Esophagus muscularis mucosa (tissue), 4 donors: ENCODE measurements around the gene RAB3GAP2. TPM values are rescaled to one million over a fixed set of nuclear protein-coding genes. Genes with fewer than 3 reads are reported as not detected.

Source experiments
- DNase-seq: peaks from one replicate; pipeline ENCODE4 v3.0.0-alpha.2; 2017; ENCODE audit errors: extremely low spot score
- H3K27ac ChIP-seq, 4 donors: fragments of 200-600 bp; sonication (generic); replicated peaks in 1 of 4; 1 replicate in 3 of 4; 2 replicates in 1 of 4; pipeline ENCODE4 v1.5.1; 2016 to 2019; ENCODE audit warnings: mild to moderate bottlenecking in 1 of 4
- H3K27me3 ChIP-seq, 4 donors: fragments of 200-600 bp; sonication (generic); one replicate each; pipeline versions ENCODE4 v1.5.1 to v1.6.0; 2016 to 2019
- H3K36me3 ChIP-seq, 4 donors: fragments of 200-600 bp; sonication (generic); one replicate each; pipeline ENCODE4 v1.5.1; 2016 to 2019
- H3K4me1 ChIP-seq, 4 donors: fragments of 200-600 bp; sonication (generic); one replicate each; pipeline ENCODE4 v1.5.1; 2016 to 2019
- H3K4me3 ChIP-seq, 4 donors: fragments of 200-600 bp; sonication (generic); 1 replicate in 2 of 4; 2 replicates in 2 of 4; pipeline ENCODE4 v1.5.1; 2016 to 2019; ENCODE audit warnings: mild to moderate bottlenecking in 4 of 4, moderate library complexity in 1 of 4
- H3K9me3 ChIP-seq, 4 donors: fragments of 200-600 bp; sonication (generic); 1 replicate in 3 of 4; 2 replicates in 1 of 4; pipeline ENCODE4 v1.5.1; 2016 to 2019
- EP300 ChIP-seq: sonication (generic); formaldehyde crosslinking; IDR thresholded peaks from one replicate; pipeline ENCODE4 v1.6.1; 2017; ENCODE audit warnings: antibody characterized with exemption
- POLR2A ChIP-seq: fragments of 450-650 bp; IDR thresholded peaks from one replicate; pipeline ENCODE4 v1.6.1; 2017; ENCODE audit warnings: antibody characterized with exemption, moderate library complexity, mild to moderate bottlenecking, low read depth
- POLR2AphosphoS5 ChIP-seq, 2 donors: sonication (generic); formaldehyde crosslinking; IDR thresholded peaks; one replicate each; pipeline ENCODE4 v1.6.1; 2017; ENCODE audit warnings: antibody characterized with exemption in 2 of 2
- WGBS: methylation state at CpG from one replicate; pipeline ENCODE4 v1.1.5; 2018; 5-methylcytosine and 5-hydroxymethylcytosine counted together
- intact Hi-C: fragments of 100-400 bp; cut with DNase I; formaldehyde crosslinking; loops from one replicate; pipeline ENCODE4 v1.15.1; 2023
- total RNA-seq, 4 donors: library from RNA; depleted of rRNA; stranded (reverse); fragments of >200 nt; gene quantifications; one replicate each; pipeline versions ENCODE4 v1.1.0 to v1.2.1, GENCODE V29; 2016
- TF ChIP-seq, protein P1 (sequence below), 3 experiments: fragments of 200-600 bp in 2 of 3; fragments of 450-650 bp in 1 of 3; sonication (generic) in 2 of 3; IDR thresholded peaks; one replicate each; pipeline ENCODE4 v1.5.1; 2017 to 2019; ENCODE audit warnings: antibody characterized with exemption in 3 of 3, mild to moderate bottlenecking in 2 of 3, moderate library complexity in 1 of 3

The RAB3GAP2 gene
- total RNA-seq, 4 donors from 2014 or later = 19.8 to 23.0 (median 21.2) TPM

DNA sequence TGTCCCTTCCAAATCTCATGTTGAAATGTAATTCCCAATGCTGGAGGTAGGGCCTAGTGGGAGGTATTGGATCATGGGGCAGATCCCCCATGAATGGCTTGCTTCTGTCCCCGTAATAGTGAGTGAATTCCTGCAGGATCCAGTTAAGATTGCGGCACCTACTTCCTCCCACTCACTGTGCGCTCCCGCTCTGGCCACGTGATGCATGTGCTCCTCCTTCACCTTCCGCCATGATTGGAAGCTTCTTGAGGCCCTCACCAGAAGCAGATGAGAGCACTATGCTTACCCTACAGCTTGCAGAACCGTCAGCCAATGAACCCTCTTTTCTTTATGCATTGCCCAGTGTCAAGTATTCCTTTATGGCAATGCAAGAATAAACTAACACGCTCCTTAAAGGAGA, 14.9 kb upstream of the RAB3GAP2 start:
- Histone ChIP-seq H3K4me1 (no peaks in the 10 kb centered on the region), H3K36me3 (no peaks in the 10 kb centered on the region), H3K27ac (no peak overlapping the region), H3K4me3 (no peak overlapping the region), H3K9me3 (no peaks in the 10 kb centered on the region), H3K27me3 (no peaks in the 10 kb centered on the region)
- TF ChIP-seq, protein P1, sequence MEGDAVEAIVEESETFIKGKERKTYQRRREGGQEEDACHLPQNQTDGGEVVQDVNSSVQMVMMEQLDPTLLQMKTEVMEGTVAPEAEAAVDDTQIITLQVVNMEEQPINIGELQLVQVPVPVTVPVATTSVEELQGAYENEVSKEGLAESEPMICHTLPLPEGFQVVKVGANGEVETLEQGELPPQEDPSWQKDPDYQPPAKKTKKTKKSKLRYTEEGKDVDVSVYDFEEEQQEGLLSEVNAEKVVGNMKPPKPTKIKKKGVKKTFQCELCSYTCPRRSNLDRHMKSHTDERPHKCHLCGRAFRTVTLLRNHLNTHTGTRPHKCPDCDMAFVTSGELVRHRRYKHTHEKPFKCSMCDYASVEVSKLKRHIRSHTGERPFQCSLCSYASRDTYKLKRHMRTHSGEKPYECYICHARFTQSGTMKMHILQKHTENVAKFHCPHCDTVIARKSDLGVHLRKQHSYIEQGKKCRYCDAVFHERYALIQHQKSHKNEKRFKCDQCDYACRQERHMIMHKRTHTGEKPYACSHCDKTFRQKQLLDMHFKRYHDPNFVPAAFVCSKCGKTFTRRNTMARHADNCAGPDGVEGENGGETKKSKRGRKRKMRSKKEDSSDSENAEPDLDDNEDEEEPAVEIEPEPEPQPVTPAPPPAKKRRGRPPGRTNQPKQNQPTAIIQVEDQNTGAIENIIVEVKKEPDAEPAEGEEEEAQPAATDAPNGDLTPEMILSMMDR (IDR thresholded peaks at IDR 0.05) = no peak
- TF ChIP-seq POLR2AphosphoS5 (IDR thresholded peaks at IDR 0.05) (no peak), EP300 (no peak), POLR2A (no peak)
- no peak for DNase-seq
- intact Hi-C loops = no loop called here
- 95% methylated on average over 8 of the region's 8 CpGs for WGBS

DNA sequence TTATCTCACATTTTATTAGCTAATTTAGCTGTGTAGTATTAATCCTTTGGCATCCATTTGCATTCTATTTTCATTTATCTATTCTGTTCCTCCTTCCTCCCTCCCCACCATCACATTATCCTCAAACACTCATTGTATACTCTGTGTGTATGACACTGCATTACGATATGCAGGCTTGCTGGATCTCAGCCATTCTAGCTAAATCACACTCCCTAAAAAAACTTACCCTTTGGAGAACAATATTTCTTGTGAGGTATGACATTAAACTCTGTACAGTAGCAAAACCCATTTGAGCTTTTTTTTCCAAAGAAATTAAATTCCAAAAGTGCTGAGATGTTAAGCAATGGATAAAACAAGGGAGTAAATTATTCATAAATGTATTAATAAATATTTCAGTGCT, 11.4 kb upstream of the RAB3GAP2 start:
- H3K27ac ChIP-seq = no peak overlapping the region
- no peaks in the 10 kb centered on the region for H3K27me3 ChIP-seq
- H3K4me3 ChIP-seq = no peak overlapping the region
- H3K4me1 ChIP-seq = no peaks in the 10 kb centered on the region
- no peaks in the 10 kb centered on the region for H3K36me3 ChIP-seq
- WGBS = 35% methylated on average over 1 of the region's 1 CpG
- no peaks in the 10 kb centered on the region for H3K9me3 ChIP-seq
- no peak for TF ChIP-seq EP300
- no peak for DNase-seq
- intact Hi-C loops = no loop called here

DNA sequence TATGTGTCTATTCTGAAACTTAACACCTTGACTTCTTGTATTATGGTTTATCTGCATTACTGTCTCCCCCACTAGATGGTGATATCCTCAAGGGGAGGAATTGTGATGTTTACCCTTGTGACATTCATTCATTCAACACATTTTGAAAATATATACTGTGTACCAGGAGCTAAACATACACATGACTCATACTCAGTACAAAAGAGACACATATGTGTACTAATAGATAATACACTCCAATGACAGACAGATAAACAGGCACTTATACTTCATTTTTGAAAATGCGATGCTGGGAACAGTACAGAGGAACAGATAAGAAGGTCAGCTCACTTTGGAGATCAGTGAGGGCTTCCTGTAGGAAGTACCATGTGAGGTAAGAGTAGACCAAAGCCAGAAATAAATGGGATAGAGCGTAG, 8.9 kb upstream of the RAB3GAP2 start:
- TF ChIP-seq, protein P1 (IDR thresholded peaks at IDR 0.05) = peak in 1 of 3 experiments; percentile 23
- TF ChIP-seq EP300 = no peak
- no peaks in the 10 kb centered on the region for H3K9me3 ChIP-seq
- intact Hi-C loops = no loop called here
- H3K4me3 ChIP-seq = no peak overlapping the region
- H3K27ac ChIP-seq = no peak overlapping the region
- H3K4me1 ChIP-seq = no peaks in the 10 kb centered on the region
- H3K27me3 ChIP-seq = no peaks in the 10 kb centered on the region
- no peaks in the 10 kb centered on the region for H3K36me3 ChIP-seq
- DNase-seq = no peak
- WGBS = 88% methylated on average over 2 of the region's 2 CpGs

DNA sequence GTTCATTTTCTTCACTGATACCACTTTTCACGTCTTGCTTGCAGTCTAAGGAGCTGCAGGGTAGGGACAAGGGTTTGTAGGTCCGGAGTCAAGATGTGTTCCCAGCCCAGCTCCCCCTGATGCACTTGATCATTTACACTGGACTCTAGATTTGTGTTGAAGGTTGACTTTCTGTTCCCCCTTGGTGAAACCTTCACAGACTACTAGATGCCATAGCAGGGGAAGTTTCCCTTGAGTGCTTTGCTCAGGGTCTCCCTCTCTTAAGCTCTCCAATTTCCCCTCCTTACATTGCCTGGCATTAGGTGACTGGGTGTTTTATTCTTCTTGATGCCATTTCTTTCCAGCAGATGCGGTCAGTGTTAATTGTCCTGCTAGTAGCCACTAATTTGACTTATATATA, 8.0 kb upstream of the RAB3GAP2 start:
- Histone ChIP-seq H3K4me3 (no peak overlapping the region), H3K36me3 (no peaks in the 10 kb centered on the region), H3K4me1 (no peaks in the 10 kb centered on the region), H3K27ac (no peak overlapping the region), H3K9me3 (no peaks in the 10 kb centered on the region), H3K27me3 (no peaks in the 10 kb centered on the region)
- no peak for TF ChIP-seq POLR2AphosphoS5 (IDR thresholded peaks at IDR 0.05)
- TF ChIP-seq EP300 = no peak
- no peak for TF ChIP-seq POLR2A
- TF ChIP-seq, protein P1 (IDR thresholded peaks at IDR 0.05) = no peak
- DNase-seq = no peak
- WGBS = 87% methylated on average over 3 of the region's 3 CpGs
- intact Hi-C loops = no loop called here

DNA sequence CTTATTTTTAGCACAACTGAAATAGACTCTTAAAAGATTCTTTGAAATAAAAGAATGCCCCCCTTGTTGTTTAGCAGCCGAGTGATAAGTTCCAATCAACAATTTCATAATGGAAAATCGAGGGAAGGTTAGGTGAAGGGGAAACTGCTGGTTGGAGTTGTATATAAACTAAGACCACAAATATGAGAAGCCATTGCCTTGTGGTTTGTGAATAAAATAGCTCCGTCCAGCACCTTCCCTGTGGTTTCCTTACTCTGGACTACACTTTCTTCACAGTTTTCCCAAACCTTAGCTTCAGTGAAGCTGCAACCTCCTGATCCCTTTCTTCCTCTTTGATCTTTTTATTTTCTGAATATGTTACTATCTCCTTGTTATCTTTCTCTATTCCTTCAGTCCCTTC, 6.7 kb upstream of the RAB3GAP2 start:
- no peak overlapping the region for H3K4me3 ChIP-seq
- WGBS = 70% methylated on average over 3 of the region's 3 CpGs
- DNase-seq = no peak
- no peaks in the 10 kb centered on the region for H3K36me3 ChIP-seq
- H3K27ac ChIP-seq = no peak overlapping the region
- H3K4me1 ChIP-seq = no peaks in the 10 kb centered on the region
- no peaks in the 10 kb centered on the region for H3K9me3 ChIP-seq
- intact Hi-C loops = loop anchor here (10.0 kb wide), 1 partner anchor 466 kb away; the partner anchor contains the start of gene MTARC2
- no peaks in the 10 kb centered on the region for H3K27me3 ChIP-seq
- TF ChIP-seq POLR2A (no peak), POLR2AphosphoS5 (IDR thresholded peaks at IDR 0.05) (no peak), EP300 (no peak)
- TF ChIP-seq, protein P1 (IDR thresholded peaks at IDR 0.05) = no peak
